Neural progenitor cell (in vitro differentiated cells): ENCODE measurements around the gene LPP.

Experiments used
- CTCF ChIP-seq: fragments of 200-600 bp; sonication (generic); IDR thresholded peaks from 2 replicates; pipeline ENCODE4 v1.5.1; 2017; ENCODE audit warnings: antibody characterized with exemption, mild to moderate bottlenecking
- EZH2 ChIP-seq: fragments of 200-600 bp; sonication (generic); IDR thresholded peaks from 2 replicates; pipeline ENCODE4 v1.6.1; 2017; ENCODE audit warnings: antibody characterized with exemption, mild to moderate bottlenecking, moderate library complexity

- TF ChIP-seq EZH2 (no peak), CTCF (no peak)
Measured at GRCh38 chr3:188220988-188221818, 67.2 kb downstream of the LPP start.
